Peyer's patch (tissue), 4 donors: ENCODE data around the gene MYH16. TPM values are rescaled to one million over a fixed set of nuclear protein-coding genes. Genes with fewer than 3 reads are reported as not detected.

Source experiments
- DNase-seq, 3 donors: peaks; one replicate each; pipeline ENCODE4 v3.0.0-alpha.2; 2017 to 2019
- H3K27ac ChIP-seq, 4 donors: fragments of 200-600 bp; sonication (generic); one replicate each; pipeline ENCODE4 v1.5.1; 2016 to 2019
- H3K27me3 ChIP-seq, 2 donors: fragments of 200-600 bp; sonication (generic); one replicate each; pipeline ENCODE4 v1.5.1; 2019
- H3K36me3 ChIP-seq, 3 donors: fragments of 200-600 bp; sonication (generic); one replicate each; pipeline ENCODE4 v1.5.1; 2016 to 2019
- H3K4me1 ChIP-seq, 4 donors: fragments of 200-600 bp; sonication (generic); one replicate each; pipeline ENCODE4 v1.5.1; 2016 to 2019
- H3K4me3 ChIP-seq, 4 donors: fragments of 200-600 bp; sonication (generic); 1 replicate in 3 of 4; 2 replicates in 1 of 4; pipeline ENCODE4 v1.5.1; 2016 to 2019; ENCODE audit warnings: mild to moderate bottlenecking in 1 of 4
- H3K9me3 ChIP-seq, 4 donors: fragments of 200-600 bp; sonication (generic); one replicate each; pipeline ENCODE4 v1.5.1; 2016 to 2019; ENCODE audit warnings: mild to moderate bottlenecking in 1 of 4
- POLR2A ChIP-seq, 2 donors: fragments of 450-650 bp; IDR thresholded peaks; one replicate each; pipeline ENCODE4 v1.5.1; 2017; ENCODE audit warnings: antibody characterized with exemption in 2 of 2, mild to moderate bottlenecking in 2 of 2, moderate library complexity in 2 of 2
- total RNA-seq, 4 donors: library from RNA; depleted of rRNA; stranded (reverse); fragments of >200 nt; gene quantifications; one replicate each; pipeline ENCODE4 v1.1.0, GENCODE V29; 2016
- TF ChIP-seq, protein P1 (sequence below), 6 experiments: fragments of 450-650 bp in 4 of 6; fragments of 200-600 bp in 2 of 6; sonication (generic) in 1 of 6; IDR thresholded peaks; one replicate each; pipeline ENCODE4 v1.5.1; 2017 to 2019; ENCODE audit warnings: antibody characterized with exemption in 6 of 6, mild to moderate bottlenecking in 3 of 6, moderate library complexity in 1 of 6

MYH16 gene
- total RNA-seq, 4 donors from 2014 or later, result not detected

- Histone ChIP-seq H3K4me1 (no peaks in the 10 kb centered on the region), H3K27me3 (no peaks in the 10 kb centered on the region), H3K36me3 (no peaks in the 10 kb centered on the region), H3K9me3 (no peaks in the 10 kb centered on the region), H3K4me3 (no peak overlapping the region), H3K27ac (no peak overlapping the region)
- no peak for TF ChIP-seq POLR2A (IDR thresholded peaks at IDR 0.05)
- TF ChIP-seq, protein P1, sequence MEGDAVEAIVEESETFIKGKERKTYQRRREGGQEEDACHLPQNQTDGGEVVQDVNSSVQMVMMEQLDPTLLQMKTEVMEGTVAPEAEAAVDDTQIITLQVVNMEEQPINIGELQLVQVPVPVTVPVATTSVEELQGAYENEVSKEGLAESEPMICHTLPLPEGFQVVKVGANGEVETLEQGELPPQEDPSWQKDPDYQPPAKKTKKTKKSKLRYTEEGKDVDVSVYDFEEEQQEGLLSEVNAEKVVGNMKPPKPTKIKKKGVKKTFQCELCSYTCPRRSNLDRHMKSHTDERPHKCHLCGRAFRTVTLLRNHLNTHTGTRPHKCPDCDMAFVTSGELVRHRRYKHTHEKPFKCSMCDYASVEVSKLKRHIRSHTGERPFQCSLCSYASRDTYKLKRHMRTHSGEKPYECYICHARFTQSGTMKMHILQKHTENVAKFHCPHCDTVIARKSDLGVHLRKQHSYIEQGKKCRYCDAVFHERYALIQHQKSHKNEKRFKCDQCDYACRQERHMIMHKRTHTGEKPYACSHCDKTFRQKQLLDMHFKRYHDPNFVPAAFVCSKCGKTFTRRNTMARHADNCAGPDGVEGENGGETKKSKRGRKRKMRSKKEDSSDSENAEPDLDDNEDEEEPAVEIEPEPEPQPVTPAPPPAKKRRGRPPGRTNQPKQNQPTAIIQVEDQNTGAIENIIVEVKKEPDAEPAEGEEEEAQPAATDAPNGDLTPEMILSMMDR (IDR thresholded peaks at IDR 0.05), result no peak
- DNase-seq, result no peak
These were observed 23.8 kb downstream of the MYH16 start for GRCh38 chr7:99296471-99296870.

- Histone ChIP-seq H3K9me3 (no peaks in the 10 kb centered on the region), H3K27me3 (no peaks in the 10 kb centered on the region), H3K4me3 (no peak overlapping the region)
These were observed 28.9 kb downstream of the MYH16 start for GRCh38 chr7:99301496-99301895.

DNA sequence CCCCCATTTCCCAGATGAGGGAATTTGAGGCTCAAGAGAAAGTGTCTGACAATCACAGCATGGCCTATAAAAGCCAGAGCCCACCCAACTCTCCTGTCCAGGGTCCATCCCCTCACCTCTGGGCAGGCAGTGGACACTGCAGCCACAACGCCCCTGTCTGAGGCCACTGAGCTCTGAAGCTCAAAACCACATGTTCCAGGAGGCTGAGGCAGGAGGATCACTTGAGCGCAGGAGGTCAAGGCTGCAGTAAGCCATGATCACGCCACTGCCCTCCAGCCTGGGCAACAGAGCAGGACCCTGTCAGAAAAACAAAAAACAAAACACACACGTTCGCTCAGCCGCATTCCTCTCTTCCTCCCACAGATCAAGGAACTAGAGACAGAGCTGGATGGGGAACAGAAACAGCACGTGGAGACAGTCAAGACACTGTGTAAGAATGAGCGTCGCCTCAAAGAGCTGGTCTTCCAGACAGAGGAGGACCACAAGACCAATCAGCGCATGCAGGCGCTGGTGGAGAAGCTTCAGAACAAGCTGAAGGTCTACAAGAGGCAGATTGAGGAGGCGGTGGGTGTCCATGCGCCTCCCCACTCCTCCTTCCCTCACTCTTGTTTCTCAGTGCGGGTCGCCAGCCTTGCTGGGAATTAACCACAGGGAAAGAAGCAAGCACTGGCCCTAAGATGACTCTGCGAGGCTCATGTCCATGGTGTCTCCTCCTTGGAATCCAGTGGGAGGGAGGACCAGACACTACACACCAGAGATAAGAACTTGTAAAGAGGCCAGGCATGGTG, 33.0 kb downstream of the MYH16 start:
- H3K27ac ChIP-seq, result no peak overlapping the region

More at GRCh38 chr7:99301496-99301895, 28.9 kb downstream of the MYH16 start:
- Histone ChIP-seq H3K27ac (no peak overlapping the region), H3K36me3 (no peaks in the 10 kb centered on the region), H3K4me1 (no peaks in the 10 kb centered on the region)
- no peak for TF ChIP-seq POLR2A (IDR thresholded peaks at IDR 0.05)
- TF ChIP-seq, protein P1 (IDR thresholded peaks at IDR 0.05), result no peak
- DNase-seq, result no peak

DNA sequence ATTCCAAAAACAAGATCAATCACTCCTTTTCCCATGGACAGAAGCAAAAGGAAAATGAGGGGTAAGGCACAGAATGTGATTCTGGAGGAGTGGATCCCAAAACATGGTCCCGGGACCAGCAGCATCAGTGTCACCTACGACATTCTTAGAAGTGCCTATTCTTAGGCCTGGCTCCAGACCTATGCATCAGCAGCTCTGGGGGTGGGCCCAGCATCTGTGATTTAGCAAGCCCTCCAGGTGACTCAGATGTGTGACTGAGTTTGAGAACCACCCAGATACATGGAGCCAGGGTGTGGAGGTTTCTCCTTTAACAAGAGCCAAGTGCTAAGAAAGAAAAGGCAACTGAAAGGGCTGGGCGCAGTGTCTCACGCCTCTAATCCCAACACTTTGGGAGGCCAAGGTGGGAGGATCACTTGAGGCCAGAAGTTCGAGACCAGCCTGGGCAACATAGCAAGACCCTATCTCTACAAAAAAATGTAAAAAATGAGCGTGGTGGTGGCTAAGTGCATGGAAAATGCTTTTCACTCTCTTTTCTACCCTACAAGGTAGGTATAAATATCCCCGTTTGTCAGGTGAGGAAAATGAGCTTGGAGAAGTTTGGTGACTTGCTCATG, 35.9 kb downstream of the MYH16 start:
- no peak overlapping the region for H3K4me3 ChIP-seq
- no peaks in the 10 kb centered on the region for H3K36me3 ChIP-seq
- no peaks in the 10 kb centered on the region for H3K27me3 ChIP-seq
- no peak overlapping the region for H3K27ac ChIP-seq
- TF ChIP-seq POLR2A (IDR thresholded peaks at IDR 0.05), result no peak
- TF ChIP-seq, protein P1 (IDR thresholded peaks at IDR 0.05), result no peak
- H3K4me1 ChIP-seq, result no peaks in the 10 kb centered on the region
- no peaks in the 10 kb centered on the region for H3K9me3 ChIP-seq
- DNase-seq, result no peak

More for the DNA sequence above, 33.0 kb downstream of the MYH16 start:
- H3K36me3 ChIP-seq, result no peaks in the 10 kb centered on the region
- H3K27me3 ChIP-seq, result no peaks in the 10 kb centered on the region
- H3K4me1 ChIP-seq, result no peaks in the 10 kb centered on the region
- TF ChIP-seq, protein P1 (IDR thresholded peaks at IDR 0.05), result no peak
- H3K9me3 ChIP-seq, result no peaks in the 10 kb centered on the region
- H3K4me3 ChIP-seq, result no peak overlapping the region
- no peak for DNase-seq

DNA sequence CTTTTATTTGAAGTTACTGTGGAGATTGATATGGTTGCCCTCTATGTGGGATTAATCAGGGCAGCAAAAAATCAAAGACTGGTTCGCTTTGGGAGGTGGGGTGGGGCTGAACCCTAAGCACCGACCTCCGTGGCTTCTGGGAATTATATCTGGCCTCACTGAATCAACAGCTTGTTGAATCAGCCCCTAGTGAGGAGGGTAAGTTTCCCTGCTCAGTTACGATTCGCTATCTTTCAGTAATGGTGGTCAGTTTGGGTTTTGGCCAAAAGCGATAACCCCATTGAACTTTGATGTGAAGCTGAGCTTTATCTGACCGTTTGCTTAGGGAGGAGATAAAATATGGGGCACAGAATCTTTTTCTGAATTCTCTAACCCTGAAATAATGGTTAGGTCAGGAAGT, 36.5 kb downstream of the MYH16 start:
- Histone ChIP-seq H3K4me3 (no peak overlapping the region), H3K27me3 (no peaks in the 10 kb centered on the region), H3K4me1 (no peaks in the 10 kb centered on the region), H3K9me3 (no peaks in the 10 kb centered on the region), H3K36me3 (no peaks in the 10 kb centered on the region), H3K27ac (no peak overlapping the region)
- no peak for TF ChIP-seq POLR2A (IDR thresholded peaks at IDR 0.05)
- TF ChIP-seq, protein P1 (IDR thresholded peaks at IDR 0.05), result no peak
- DNase-seq, result no peak
